GM19025 (cell line): Measurements from ENCODE around the gene ADAMTSL5.
"Not testable (repeated sequence)": the region's sequence is repeated elsewhere in the genome, so short reads cannot be mapped to it uniquely, and the experiment has no call there.

Experiments used
- ATAC-seq: cut with Tn5 transposase; IDR thresholded peaks from one replicate; pipeline ENCODE4 v1.9.1; 2021; ENCODE audit warnings: mild to moderate bottlenecking, low read depth, moderate library complexity; ENCODE audit not compliant: unreplicated experiment

Gene ADAMTSL5

GRCh38 chr19:1512671-1513498 lies at the start of gene ADAMTSL5:
ADAMTSL5 (minus strand) TSS chr19:1513019; CDS start chr19:1510943, 2,076 bp downstream.
- no peak for ATAC-seq

- ATAC-seq = no peak
These were observed 48.5 kb upstream of the ADAMTSL5 start for GRCh38 chr19:1561236-1561842.

GRCh38 chr19:1560286-1560882 lies 47.6 kb upstream of the ADAMTSL5 start:
- no peak for ATAC-seq

GRCh38 chr19:1558552-1558951 lies 45.7 kb upstream of the ADAMTSL5 start:
- no peak for ATAC-seq

GRCh38 chr19:1556390-1557070 lies 43.7 kb upstream of the ADAMTSL5 start:
- ATAC-seq = no peak

- no peak for ATAC-seq
These were observed 42.9 kb upstream of the ADAMTSL5 start for GRCh38 chr19:1555487-1556389.

- ATAC-seq = no peak
These were observed 42.1 kb upstream of the ADAMTSL5 start for GRCh38 chr19:1554968-1555367.

- ATAC-seq = no peak
These were observed 40.6 kb upstream of the ADAMTSL5 start for GRCh38 chr19:1553415-1553814.

- ATAC-seq = no peak
These were observed 38.5 kb upstream of the ADAMTSL5 start for GRCh38 chr19:1551068-1552040.

- ATAC-seq = no peak
These were observed 36.6 kb upstream of the ADAMTSL5 start for GRCh38 chr19:1549332-1549945.

- no peak for ATAC-seq
These were observed 27.6 kb upstream of the ADAMTSL5 start for GRCh38 chr19:1540365-1540925.

GRCh38 chr19:1539749-1540148 lies 26.9 kb upstream of the ADAMTSL5 start:
- not testable (repeated sequence) for ATAC-seq

GRCh38 chr19:1538978-1539377 lies 26.2 kb upstream of the ADAMTSL5 start:
- no peak for ATAC-seq

- not testable (repeated sequence) for ATAC-seq
These were observed 22.9 kb upstream of the ADAMTSL5 start for GRCh38 chr19:1535699-1536098.

GRCh38 chr19:1534972-1535371 lies 22.2 kb upstream of the ADAMTSL5 start:
- no peak for ATAC-seq

- no peak for ATAC-seq
These were observed 20.8 kb upstream of the ADAMTSL5 start for GRCh38 chr19:1533510-1534150.

- ATAC-seq = no peak
These were observed 19.2 kb upstream of the ADAMTSL5 start for GRCh38 chr19:1532003-1532402.

GRCh38 chr19:1531587-1531986 lies 18.8 kb upstream of the ADAMTSL5 start:
- ATAC-seq = no peak
